Fibroblast of the aortic adventitia (primary cell): ENCODE results near the gene IQUB. TPM values are rescaled to one million over a fixed set of nuclear protein-coding genes. Genes with fewer than 3 reads are reported as not detected.
"Not testable (repeated sequence)": the region's sequence is repeated elsewhere in the genome, so short reads cannot be mapped to it uniquely, and the experiment has no call there.

Source experiments
- DNase-seq: peaks from one replicate; pipeline ENCODE4 v3.0.0-alpha.2; 2010; ENCODE audit warnings: low read depth
- H3K4me3 ChIP-seq: 2 replicates; pipeline ENCODE4 v1.5.1; 2011; ENCODE audit warnings: low read depth, mild to moderate bottlenecking, control low read depth, low read length, moderate library complexity
- CTCF ChIP-seq: IDR thresholded peaks from 2 replicates; pipeline ENCODE4 v1.5.1; 2011; ENCODE audit warnings: mild to moderate bottlenecking, low read length, control low read depth, inconsistent platforms; ENCODE audit not compliant: insufficient read depth
- small RNA-seq: library from RNA; depleted of rRNA; stranded (forward); fragments of <200 nt; gene quantifications from one replicate; pipeline ENCODE3, GENCODE V24; 2012
- total RNA-seq: library from RNA; depleted of rRNA; stranded (reverse); fragments of >200 nt; gene quantifications from 2 replicates; pipeline ENCODE4 v1.2.3, GENCODE V29; 2012; ENCODE audit warnings: low replicate concordance

The IQUB gene
- total RNA-seq, 1 donor: 0.81 TPM

- DNase-seq: no peak
- no peak for TF ChIP-seq CTCF
- H3K4me3 ChIP-seq: no peak overlapping the region
Measured at GRCh38 chr7:123425246-123425645, 109.1 kb downstream of the IQUB start.

GRCh38 chr7:123424463-123424862 is 109.9 kb downstream of the IQUB start:
- TF ChIP-seq CTCF: no peak
- no peak for DNase-seq
- H3K4me3 ChIP-seq: no peak overlapping the region

- no peak for DNase-seq
- no peak for TF ChIP-seq CTCF
- no peak overlapping the region for H3K4me3 ChIP-seq
Measured at GRCh38 chr7:123423622-123424021, 110.8 kb downstream of the IQUB start.

- H3K4me3 ChIP-seq: no peak overlapping the region
- DNase-seq: no peak
- no peak for TF ChIP-seq CTCF
Measured at GRCh38 chr7:123417580-123417979, 116.8 kb downstream of the IQUB start.

- no peak for DNase-seq
- TF ChIP-seq CTCF: no peak
- H3K4me3 ChIP-seq: no peak overlapping the region
Measured at GRCh38 chr7:123415625-123416024, 118.8 kb downstream of the IQUB start.

- TF ChIP-seq CTCF: no peak
- DNase-seq: peak; percentile 81
- H3K4me3 ChIP-seq: no peak overlapping the region
Measured at GRCh38 chr7:123410273-123410904, 124.0 kb downstream of the IQUB start.

GRCh38 chr7:123407951-123408350 is 126.4 kb downstream of the IQUB start:
- not testable (repeated sequence) for H3K4me3 ChIP-seq, DNase-seq

Small RNA genes within 50 kb of the gene (small RNA-seq; reads per million reads assigned to genes)
- gene RNU6-296P: not detected

Other genes with a start within 250 kb of the IQUB start
- 35.8 and 47.8 TPM in 2 replicates for gene NDUFA5, start 23.2 kb upstream of the IQUB start, total RNA-seq
- not detected in 2 replicates for gene ASB15, start 67.2 kb upstream of the IQUB start, total RNA-seq
- not detected in 2 replicates for gene LMOD2, start 121.3 kb upstream of the IQUB start, total RNA-seq
- 12.8 and 31.9 TPM in 2 replicates for gene WASL, start 214.4 kb upstream of the IQUB start, total RNA-seq